Neural cell (in vitro differentiated cells): Measurements from ENCODE around the gene OR10J5. TPM values are rescaled to one million over a fixed set of nuclear protein-coding genes. Genes with fewer than 3 reads are reported as not detected.

Experiments used
- H2AFZ ChIP-seq: fragments of 200-600, 300-800 bp; sonication (generic), shearing (Covaris generic); 2 replicates; pipeline ENCODE4 v1.6.0; 2014; ENCODE audit warnings: low read depth, mild to moderate bottlenecking, antibody characterized with exemption, low read length, moderate library complexity
- H3F3A ChIP-seq: fragments of 200-600 bp; shearing (Covaris generic); 2 replicates; pipeline ENCODE4 v1.6.1; 2016; ENCODE audit warnings: mild to moderate bottlenecking, moderate library complexity, mixed read lengths, antibody characterized with exemption, low read length; ENCODE audit not compliant: insufficient read depth, poor library complexity, severe bottlenecking
- H3K27ac ChIP-seq: fragments of 200-600, 300-800 bp; sonication (generic), shearing (Covaris generic); 2 replicates; pipeline ENCODE4 v1.5.1; 2014; ENCODE audit warnings: mild to moderate bottlenecking, low read length, moderate library complexity
- H3K27me3 ChIP-seq: fragments of 300-800, 200-600 bp; sonication (generic), shearing (Covaris generic); 2 replicates; pipeline ENCODE4 v1.6.0; 2014; ENCODE audit warnings: mild to moderate bottlenecking, low read depth, low read length, moderate library complexity; ENCODE audit not compliant: insufficient read depth
- H3K36me3 ChIP-seq: fragments of 300-800, 200-600 bp; sonication (generic), shearing (Covaris generic); 2 replicates; pipeline ENCODE4 v1.5.1; 2014; ENCODE audit warnings: mild to moderate bottlenecking, antibody characterized with exemption, low read length, moderate library complexity; ENCODE audit not compliant: insufficient read depth
- H3K4me2 ChIP-seq: fragments of 300-800, 200-600 bp; sonication (generic), shearing (Covaris generic); 2 replicates; pipeline ENCODE4 v1.6.0; 2014; ENCODE audit warnings: mild to moderate bottlenecking, low read length
- H3K4me3 ChIP-seq: fragments of 300-800, 200-600 bp; sonication (generic), shearing (Covaris generic); 2 replicates; pipeline ENCODE4 v1.5.1; 2014; ENCODE audit warnings: mild to moderate bottlenecking, low read length, moderate library complexity
- H3K79me2 ChIP-seq: fragments of 200-600 bp; shearing (Covaris generic); replicated peaks from 2 replicates; pipeline ENCODE4 v1.6.0; 2014; ENCODE audit warnings: mild to moderate bottlenecking, low read length, moderate library complexity; ENCODE audit not compliant: insufficient read depth
- H3K9ac ChIP-seq: fragments of 300-800, 200-600 bp; sonication (generic), shearing (Covaris generic); 2 replicates; pipeline ENCODE4 v1.6.1; 2016; ENCODE audit warnings: mild to moderate bottlenecking, low read length, mixed read lengths
- H3K9me2 ChIP-seq: fragments of 200-600 bp; shearing (Covaris generic); 2 replicates; pipeline ENCODE4 v1.6.1; 2016; ENCODE audit warnings: mild to moderate bottlenecking, low read length, mixed read lengths; ENCODE audit not compliant: insufficient read depth
- H3K9me3 ChIP-seq: fragments of 200-600, 300-800 bp; sonication (generic), shearing (Covaris generic); 2 replicates; pipeline ENCODE4 v1.6.1; 2016; ENCODE audit warnings: mild to moderate bottlenecking, mixed run types, low read length, moderate library complexity, mixed read lengths
- H4K20me1 ChIP-seq: fragments of 200-600 bp; shearing (Covaris generic); 2 replicates; pipeline ENCODE4 v1.6.1; 2016; ENCODE audit warnings: mild to moderate bottlenecking, mixed run types; ENCODE audit not compliant: insufficient read depth
- EP300 ChIP-seq: fragments of 450-650 bp; conservative IDR thresholded peaks from 2 replicates; pipeline ENCODE4 v1.6.1; 2014; ENCODE audit warnings: antibody characterized with exemption, mild to moderate bottlenecking, moderate library complexity; ENCODE audit not compliant: poor library complexity, severe bottlenecking
- EZH2 ChIP-seq: fragments of 200-600, 300-800 bp; shearing (Covaris generic), sonication (generic); IDR thresholded peaks from 2 replicates; pipeline ENCODE4 v1.6.1; 2014; ENCODE audit warnings: antibody characterized with exemption, low read length, borderline replicate concordance, mild to moderate bottlenecking; ENCODE audit not compliant: insufficient read depth, poor library complexity, severe bottlenecking
- MXI1 ChIP-seq: fragments of 450-650 bp; conservative IDR thresholded peaks from 2 replicates; pipeline ENCODE4 v1.6.1; 2014; ENCODE audit warnings: antibody characterized with exemption, mild to moderate bottlenecking; ENCODE audit not compliant: poor library complexity, severe bottlenecking
- POLR2AphosphoS5 ChIP-seq: IDR thresholded peaks from 2 replicates; pipeline ENCODE4 v1.6.1; 2012
- RAD21 ChIP-seq: fragments of 450-650 bp; conservative IDR thresholded peaks from 2 replicates; pipeline ENCODE4 v1.6.1; 2014; ENCODE audit warnings: antibody characterized with exemption, mild to moderate bottlenecking, moderate library complexity
- SMC3 ChIP-seq: fragments of 450-650 bp; conservative IDR thresholded peaks from 2 replicates; pipeline ENCODE4 v1.6.1; 2014; ENCODE audit warnings: antibody characterized with exemption, mild to moderate bottlenecking, moderate library complexity; ENCODE audit not compliant: poor library complexity
- TAF1 ChIP-seq: IDR thresholded peaks from 2 replicates; pipeline ENCODE4 v1.6.1; 2012; ENCODE audit warnings: low read depth
- polyA minus RNA-seq: library from RNA; depleted of rRNA, polyadenylated mRNA; stranded (reverse); fragments of >200 nt; gene quantifications from 2 replicates; pipeline ENCODE4 v1.2.3, GENCODE V29; 2014
- polyA plus RNA-seq: library from polyadenylated mRNA; depleted of rRNA; stranded (reverse); fragments of >200 nt; gene quantifications from 2 replicates; pipeline ENCODE4 v1.2.3, GENCODE V29; 2014
- TF ChIP-seq, protein P1 (sequence below): fragments of 450-650 bp; IDR thresholded peaks from 2 replicates; pipeline ENCODE4 v1.5.1; 2014; ENCODE audit warnings: antibody characterized with exemption, mild to moderate bottlenecking, moderate library complexity; ENCODE audit not compliant: poor library complexity, severe bottlenecking
- TF ChIP-seq, protein P2 (sequence below): IDR thresholded peaks from 2 replicates; pipeline ENCODE4 v1.6.1; 2012; ENCODE audit warnings: borderline replicate concordance

The OR10J5 gene, protein sequence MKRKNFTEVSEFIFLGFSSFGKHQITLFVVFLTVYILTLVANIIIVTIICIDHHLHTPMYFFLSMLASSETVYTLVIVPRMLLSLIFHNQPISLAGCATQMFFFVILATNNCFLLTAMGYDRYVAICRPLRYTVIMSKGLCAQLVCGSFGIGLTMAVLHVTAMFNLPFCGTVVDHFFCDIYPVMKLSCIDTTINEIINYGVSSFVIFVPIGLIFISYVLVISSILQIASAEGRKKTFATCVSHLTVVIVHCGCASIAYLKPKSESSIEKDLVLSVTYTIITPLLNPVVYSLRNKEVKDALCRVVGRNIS
- polyA plus RNA-seq (not detected in 2 replicates), polyA minus RNA-seq (not detected in 2 replicates)

- H3K27ac ChIP-seq, result no peak within 1 kb of the TSS
- H3K4me3 ChIP-seq, result no peak within 1 kb of the TSS
- H3K4me2 ChIP-seq, result no peak within 1 kb of the TSS
- H3K9me2 ChIP-seq, result no peaks in the 10 kb centered on the region
- no peaks in the 10 kb centered on the region for H3K79me2 ChIP-seq
- no peak within 1 kb of the TSS for H3K9ac ChIP-seq
- H3K9me3 ChIP-seq, result no peaks in the 10 kb centered on the region
- no peaks in the 10 kb centered on the region for H3K36me3 ChIP-seq
- H3F3A ChIP-seq, result no peaks in the 10 kb centered on the region
- no peaks in the 10 kb centered on the region for H4K20me1 ChIP-seq
- no peak for TF ChIP-seq TAF1
- no peak for TF ChIP-seq EP300
- TF ChIP-seq, protein P1, sequence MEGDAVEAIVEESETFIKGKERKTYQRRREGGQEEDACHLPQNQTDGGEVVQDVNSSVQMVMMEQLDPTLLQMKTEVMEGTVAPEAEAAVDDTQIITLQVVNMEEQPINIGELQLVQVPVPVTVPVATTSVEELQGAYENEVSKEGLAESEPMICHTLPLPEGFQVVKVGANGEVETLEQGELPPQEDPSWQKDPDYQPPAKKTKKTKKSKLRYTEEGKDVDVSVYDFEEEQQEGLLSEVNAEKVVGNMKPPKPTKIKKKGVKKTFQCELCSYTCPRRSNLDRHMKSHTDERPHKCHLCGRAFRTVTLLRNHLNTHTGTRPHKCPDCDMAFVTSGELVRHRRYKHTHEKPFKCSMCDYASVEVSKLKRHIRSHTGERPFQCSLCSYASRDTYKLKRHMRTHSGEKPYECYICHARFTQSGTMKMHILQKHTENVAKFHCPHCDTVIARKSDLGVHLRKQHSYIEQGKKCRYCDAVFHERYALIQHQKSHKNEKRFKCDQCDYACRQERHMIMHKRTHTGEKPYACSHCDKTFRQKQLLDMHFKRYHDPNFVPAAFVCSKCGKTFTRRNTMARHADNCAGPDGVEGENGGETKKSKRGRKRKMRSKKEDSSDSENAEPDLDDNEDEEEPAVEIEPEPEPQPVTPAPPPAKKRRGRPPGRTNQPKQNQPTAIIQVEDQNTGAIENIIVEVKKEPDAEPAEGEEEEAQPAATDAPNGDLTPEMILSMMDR, result no peak
- TF ChIP-seq, protein P2, sequence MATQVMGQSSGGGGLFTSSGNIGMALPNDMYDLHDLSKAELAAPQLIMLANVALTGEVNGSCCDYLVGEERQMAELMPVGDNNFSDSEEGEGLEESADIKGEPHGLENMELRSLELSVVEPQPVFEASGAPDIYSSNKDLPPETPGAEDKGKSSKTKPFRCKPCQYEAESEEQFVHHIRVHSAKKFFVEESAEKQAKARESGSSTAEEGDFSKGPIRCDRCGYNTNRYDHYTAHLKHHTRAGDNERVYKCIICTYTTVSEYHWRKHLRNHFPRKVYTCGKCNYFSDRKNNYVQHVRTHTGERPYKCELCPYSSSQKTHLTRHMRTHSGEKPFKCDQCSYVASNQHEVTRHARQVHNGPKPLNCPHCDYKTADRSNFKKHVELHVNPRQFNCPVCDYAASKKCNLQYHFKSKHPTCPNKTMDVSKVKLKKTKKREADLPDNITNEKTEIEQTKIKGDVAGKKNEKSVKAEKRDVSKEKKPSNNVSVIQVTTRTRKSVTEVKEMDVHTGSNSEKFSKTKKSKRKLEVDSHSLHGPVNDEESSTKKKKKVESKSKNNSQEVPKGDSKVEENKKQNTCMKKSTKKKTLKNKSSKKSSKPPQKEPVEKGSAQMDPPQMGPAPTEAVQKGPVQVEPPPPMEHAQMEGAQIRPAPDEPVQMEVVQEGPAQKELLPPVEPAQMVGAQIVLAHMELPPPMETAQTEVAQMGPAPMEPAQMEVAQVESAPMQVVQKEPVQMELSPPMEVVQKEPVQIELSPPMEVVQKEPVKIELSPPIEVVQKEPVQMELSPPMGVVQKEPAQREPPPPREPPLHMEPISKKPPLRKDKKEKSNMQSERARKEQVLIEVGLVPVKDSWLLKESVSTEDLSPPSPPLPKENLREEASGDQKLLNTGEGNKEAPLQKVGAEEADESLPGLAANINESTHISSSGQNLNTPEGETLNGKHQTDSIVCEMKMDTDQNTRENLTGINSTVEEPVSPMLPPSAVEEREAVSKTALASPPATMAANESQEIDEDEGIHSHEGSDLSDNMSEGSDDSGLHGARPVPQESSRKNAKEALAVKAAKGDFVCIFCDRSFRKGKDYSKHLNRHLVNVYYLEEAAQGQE, result no peak
- TF ChIP-seq POLR2AphosphoS5, result no peak
- no peak for TF ChIP-seq RAD21
- no peak for TF ChIP-seq EZH2
- no peak for TF ChIP-seq MXI1
- TF ChIP-seq SMC3, result no peak
- H2AFZ ChIP-seq, result no peak within 1 kb of the TSS
- no peaks in the 10 kb centered on the region for H3K27me3 ChIP-seq
Observed at GRCh38 chr1:159535907-159536306, at the start of gene OR10J5. TSS of gene OR10J5 (minus strand) at chr1:159536007. CDS start at chr1:159536007, 0 bp downstream.

DNA sequence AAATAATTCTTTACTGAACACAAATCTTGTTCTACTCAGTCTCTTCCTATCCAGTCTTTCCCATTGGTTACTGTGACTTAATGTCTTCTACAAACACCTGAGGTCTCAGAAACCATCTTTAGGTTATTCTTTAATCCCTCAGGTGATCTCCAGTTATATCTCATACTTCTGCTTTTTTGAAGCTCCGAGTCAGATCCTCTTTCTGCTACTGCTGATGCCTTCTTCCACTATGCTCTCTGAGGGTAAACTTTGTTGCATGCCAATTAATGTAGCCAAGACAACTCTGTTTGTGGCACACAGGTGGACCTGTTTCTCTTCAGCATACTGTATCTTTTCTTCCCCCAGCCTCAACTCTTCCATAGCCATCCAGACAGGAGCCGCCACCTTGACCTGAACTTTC lies 48.7 kb upstream of the OR10J5 start:
- no peaks in the 10 kb centered on the region for H4K20me1 ChIP-seq
- no peak for TF ChIP-seq MXI1
- no peak for TF ChIP-seq EP300
- TF ChIP-seq, protein P2, result no peak
- TF ChIP-seq SMC3, result no peak
- no peak for TF ChIP-seq TAF1
- TF ChIP-seq POLR2AphosphoS5, result no peak
- no peak overlapping the region for H2AFZ ChIP-seq
- H3K4me2 ChIP-seq, result no peak overlapping the region
- H3K9me3 ChIP-seq, result no peaks in the 10 kb centered on the region
- no peaks in the 10 kb centered on the region for H3K79me2 ChIP-seq
- H3K36me3 ChIP-seq, result no peaks in the 10 kb centered on the region
- no peak overlapping the region for H3K9ac ChIP-seq
- H3K4me3 ChIP-seq, result no peak overlapping the region
- H3F3A ChIP-seq, result no peaks in the 10 kb centered on the region
- no peaks in the 10 kb centered on the region for H3K9me2 ChIP-seq
- no peak overlapping the region for H3K27ac ChIP-seq
- H3K27me3 ChIP-seq, result no peaks in the 10 kb centered on the region
